Left renal pelvis (tissue), 4 donors: ENCODE results near the gene ROBO2. TPM values are rescaled to one million over a fixed set of nuclear protein-coding genes. Genes with fewer than 3 reads are reported as not detected.
A peak's percentile ranks its signal among the peaks of the same experiment; 100 is the strongest.

ENCODE experiments used
- DNase-seq, 4 donors: peaks; one replicate each; pipeline ENCODE4 v3.0.0-alpha.2; 2013; ENCODE audit warnings: low read depth in 4 of 4, low spot score in 3 of 4
- polyA plus RNA-seq, 4 donors: library from polyadenylated mRNA; unstranded; fragments of 120-200 nt; gene quantifications; one replicate each; pipeline ENCODE4 v1.2.1, GENCODE V29; 2013; ENCODE audit not compliant: insufficient read length in 4 of 4

ROBO2 gene
- polyA plus RNA-seq, 4 donors: 84.3 to 156 (median 91.9) TPM

DNA sequence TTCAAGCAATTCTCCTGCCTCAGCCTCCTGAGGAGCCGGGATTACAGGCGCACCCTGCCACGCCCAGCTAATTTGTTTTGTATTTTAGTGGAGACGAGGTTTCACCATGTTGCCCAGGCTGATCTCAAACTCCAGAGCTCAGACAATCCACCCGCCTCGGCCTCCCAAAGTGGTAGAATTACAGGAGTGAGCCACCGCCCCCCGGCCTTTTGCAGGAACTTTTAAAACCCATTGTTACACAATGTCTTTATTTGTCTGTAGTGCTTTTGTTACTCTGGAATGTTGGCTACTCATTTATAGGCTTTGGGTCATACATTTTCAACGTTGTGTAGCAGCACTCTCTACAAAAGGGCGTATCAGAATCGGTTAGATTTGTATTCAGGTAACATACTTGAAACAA, 499.1 kb downstream of the ROBO2 start:
- no peak for DNase-seq

GRCh38 chr3:77539677-77540076, 499.8 kb downstream of the ROBO2 start:
- DNase-seq: no peak

DNA sequence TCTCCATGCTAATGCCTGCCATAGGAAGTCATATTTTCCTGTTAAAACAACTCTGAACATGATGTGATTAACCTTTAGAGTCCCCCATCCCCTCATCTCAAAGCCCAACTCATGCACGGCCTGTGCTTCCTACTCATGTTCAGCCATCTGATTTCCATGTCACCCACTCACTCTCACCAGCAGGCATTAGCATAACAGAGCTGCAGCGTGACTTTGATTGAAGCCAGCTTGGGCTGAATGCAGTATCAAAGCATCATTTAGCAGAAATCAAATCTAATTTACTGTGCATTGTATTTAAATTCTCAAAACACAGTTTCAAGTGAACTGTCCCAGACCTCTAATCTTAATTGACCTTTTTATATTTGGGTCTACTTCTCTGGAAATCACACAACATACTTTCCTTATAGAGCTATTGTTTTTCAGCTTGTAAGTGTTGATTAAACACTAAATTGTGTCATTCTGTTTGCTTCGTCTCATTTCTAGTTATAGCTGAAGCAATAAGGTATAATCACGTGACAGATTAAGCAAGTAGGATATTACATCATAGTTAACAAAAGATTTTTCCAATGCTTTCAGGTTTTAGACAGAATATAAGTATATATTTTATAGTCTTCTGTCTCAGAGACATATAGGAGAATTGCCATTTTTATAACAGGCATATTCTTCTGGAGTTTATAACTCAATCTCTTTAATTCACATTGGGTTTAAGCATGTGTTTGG, 501.5 kb downstream of the ROBO2 start:
- DNase-seq: peak in 1 of 4 donors; percentile 12

DNA sequence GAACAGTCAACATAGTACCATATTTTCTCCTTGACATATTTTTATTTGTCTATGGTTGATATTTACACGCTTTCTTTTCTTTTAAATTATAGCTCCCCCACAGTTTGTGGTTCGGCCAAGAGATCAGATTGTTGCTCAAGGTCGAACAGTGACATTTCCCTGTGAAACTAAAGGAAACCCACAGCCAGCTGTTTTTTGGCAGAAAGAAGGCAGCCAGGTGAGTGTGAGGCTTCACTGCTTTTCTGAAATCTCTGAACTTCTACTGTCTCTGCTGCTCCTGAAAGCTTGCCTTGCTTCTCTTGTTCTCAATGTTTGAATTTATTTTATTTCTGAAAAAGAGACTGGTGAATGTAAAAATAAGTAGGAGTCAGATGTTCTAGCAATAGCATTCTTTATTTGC, 506.3 kb downstream of the ROBO2 start:
- no peak for DNase-seq

- DNase-seq: no peak
These were observed 509.1 kb downstream of the ROBO2 start for GRCh38 chr3:77549034-77549433.

DNA sequence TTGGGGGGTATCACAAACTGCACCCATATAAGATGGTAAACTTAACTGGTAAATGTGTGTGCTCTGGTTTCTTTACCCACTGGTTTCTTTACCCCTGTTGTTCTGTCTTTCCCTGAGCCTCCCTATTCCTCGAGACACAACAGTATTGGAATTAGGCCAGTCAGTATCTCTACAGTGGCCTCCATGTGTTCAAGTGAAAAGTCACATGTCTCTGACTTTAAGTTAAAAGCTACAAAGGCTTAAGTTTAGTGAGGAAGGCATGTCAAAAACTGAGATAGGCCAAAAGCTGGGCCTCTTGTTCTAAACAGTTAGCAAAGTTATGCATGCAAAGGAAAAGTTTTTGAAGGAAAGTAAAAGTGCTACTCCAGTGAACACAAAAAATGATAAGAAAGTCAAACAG, 513.3 kb downstream of the ROBO2 start:
- no peak for DNase-seq

- no peak for DNase-seq
These were observed 522.2 kb downstream of the ROBO2 start for GRCh38 chr3:77562089-77562488.

GRCh38 chr3:77563012-77563411, 523.1 kb downstream of the ROBO2 start:
- no peak for DNase-seq

DNA sequence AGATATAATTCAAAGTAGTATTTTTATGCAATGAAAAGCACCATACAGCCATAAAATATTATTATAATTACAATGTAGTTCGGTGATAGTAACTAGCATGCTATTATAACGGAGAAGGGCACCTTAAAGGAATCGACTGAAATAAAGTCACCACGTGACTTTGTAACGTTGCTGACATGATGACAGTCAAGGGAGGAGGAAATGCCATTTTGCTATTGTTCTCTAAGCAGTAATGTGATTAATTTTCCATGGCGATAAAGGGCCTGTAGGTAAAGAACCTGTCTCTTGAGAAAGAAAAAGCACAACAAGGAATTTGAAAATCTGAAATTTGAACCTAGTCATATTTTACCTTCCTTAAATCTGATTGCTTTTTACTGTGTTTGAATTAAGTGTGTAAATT, 526.2 kb downstream of the ROBO2 start:
- no peak for DNase-seq

DNA sequence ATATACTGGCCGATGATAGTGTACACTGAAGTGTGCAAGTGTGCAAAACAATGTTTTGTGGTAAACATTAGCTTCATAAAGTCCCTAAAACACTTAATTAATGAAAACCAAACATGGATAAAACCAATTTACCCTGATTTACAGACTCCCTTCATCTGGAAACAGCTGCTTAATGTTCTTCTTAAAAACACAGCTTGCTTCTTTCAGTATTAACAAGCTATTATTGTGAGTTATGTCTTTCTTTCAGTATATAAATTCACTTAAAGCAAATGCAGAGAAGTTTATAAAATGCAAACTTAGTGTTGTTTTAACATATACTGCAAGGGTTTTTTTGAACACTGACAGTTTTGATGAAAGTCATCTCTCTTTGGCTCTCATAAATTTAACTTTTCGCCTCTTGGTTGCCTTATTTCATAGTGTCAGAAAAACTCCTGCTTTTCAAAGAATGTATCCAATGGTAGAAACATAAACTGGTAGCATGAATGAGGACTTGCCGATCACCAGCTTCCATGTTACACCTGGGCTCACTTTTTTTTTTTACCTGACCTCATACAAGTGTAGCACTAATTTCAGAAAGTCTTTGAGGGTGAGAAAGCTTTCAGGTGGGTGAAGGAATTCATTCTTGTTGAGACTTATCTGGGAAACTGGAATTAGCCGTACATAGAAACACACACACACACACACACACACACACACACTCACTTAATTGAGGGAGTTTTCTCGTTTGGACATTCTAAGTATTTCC, 532.2 kb downstream of the ROBO2 start:
- DNase-seq: peak; percentile 49 to 62 (median 52)

DNA sequence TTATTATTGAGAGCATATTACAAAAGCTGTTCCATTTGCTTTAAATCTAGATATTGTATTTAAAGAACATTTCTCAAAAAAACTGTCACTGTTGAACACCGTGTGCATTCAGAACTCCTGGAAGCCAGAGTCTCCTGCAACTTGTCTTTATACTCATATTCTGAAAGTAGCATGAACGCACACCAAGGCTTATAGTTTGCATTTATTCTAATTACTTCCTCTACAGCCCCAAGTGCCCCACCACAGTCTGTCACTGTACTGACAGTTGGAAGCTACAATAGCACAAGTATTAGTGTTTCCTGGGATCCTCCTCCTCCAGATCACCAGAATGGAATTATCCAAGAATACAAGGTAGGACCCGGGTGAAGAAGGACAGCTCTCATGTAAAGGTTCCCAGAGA, 537.4 kb downstream of the ROBO2 start:
- no peak for DNase-seq

DNA sequence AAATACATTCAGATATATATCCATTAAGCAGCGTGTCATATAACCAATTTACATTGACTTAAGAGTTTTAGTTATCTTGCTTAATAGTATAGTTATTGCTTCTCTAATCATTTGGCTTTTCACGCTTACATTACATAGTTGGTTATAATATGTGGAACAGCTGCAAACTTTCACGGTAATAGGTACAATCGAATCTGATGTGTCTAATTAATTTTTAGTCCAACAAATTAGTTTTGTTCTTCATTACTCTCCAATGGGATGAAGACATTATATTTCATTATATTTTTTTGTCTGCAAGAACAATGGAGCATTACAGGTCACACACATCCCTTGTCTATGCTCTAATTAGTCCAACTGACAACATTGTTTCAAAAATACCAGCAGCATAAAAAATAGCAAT, 546.3 kb downstream of the ROBO2 start:
- no peak for DNase-seq

- no peak for DNase-seq
These were observed 549.0 kb downstream of the ROBO2 start for GRCh38 chr3:77588863-77589262.

DNA sequence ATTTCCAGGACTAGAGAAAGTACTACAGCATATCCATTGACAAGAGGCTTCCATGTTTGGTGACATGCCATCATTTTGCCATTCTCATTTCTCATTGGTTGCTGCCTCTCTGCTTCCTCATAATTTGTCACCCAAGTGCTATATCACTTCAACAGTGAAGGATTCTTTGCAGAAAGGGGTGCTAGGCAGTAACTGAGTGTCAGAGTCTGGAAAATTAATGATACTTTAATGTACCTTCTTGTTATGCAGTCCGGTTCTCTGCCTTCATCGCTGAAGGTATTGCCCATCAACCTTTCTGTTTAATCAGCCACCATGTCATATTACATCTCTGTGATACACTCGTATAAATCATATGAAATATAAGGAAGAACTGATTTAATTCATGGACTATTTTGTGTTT, 550.3 kb downstream of the ROBO2 start:
- DNase-seq: no peak

- DNase-seq: no peak
These were observed 555.5 kb downstream of the ROBO2 start for GRCh38 chr3:77595371-77595870.

DNA sequence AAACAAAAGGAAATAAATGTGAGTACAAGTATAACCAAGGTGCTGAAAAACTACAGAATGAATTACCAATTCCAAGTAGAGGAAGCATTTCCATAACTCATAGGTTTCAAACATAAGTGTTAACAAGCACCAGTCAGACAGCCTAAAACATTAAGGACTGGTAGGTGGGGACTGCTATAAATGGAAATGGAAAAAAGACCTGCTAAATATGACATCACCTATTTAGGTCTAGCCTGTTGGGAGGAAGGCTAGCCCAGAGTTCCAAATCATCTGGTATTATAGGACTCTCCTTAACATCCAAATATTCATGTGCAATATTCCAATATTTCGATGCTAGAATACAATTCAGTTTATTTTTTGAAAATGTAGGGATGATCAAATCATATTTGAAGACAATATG, 560.0 kb downstream of the ROBO2 start:
- no peak for DNase-seq

GRCh38 chr3:77601823-77602415, 562.0 kb downstream of the ROBO2 start:
- DNase-seq: no peak

- DNase-seq: no peak
These were observed 562.8 kb downstream of the ROBO2 start for GRCh38 chr3:77602722-77603121.

DNA sequence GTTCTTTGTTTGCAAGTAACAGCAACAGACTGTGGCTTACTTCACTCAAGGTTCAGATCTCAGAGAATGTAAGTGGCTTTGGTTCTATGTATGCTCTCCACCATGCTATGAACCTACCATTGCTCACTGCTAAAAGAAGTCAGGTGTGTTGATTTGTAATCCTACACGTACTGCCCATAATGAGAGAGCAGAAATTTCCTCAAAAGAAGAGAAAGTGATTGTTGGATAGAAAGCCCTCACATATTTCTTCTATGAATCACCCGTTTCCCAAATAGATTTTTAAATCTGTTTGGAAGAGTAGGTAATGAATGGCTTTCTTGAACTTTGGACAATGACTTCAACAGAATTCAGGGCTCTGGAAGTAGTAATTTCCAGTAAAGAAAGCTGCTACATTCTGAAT, 565.4 kb downstream of the ROBO2 start:
- no peak for DNase-seq

- DNase-seq: no peak
These were observed 566.0 kb downstream of the ROBO2 start for GRCh38 chr3:77605865-77606264.

DNA sequence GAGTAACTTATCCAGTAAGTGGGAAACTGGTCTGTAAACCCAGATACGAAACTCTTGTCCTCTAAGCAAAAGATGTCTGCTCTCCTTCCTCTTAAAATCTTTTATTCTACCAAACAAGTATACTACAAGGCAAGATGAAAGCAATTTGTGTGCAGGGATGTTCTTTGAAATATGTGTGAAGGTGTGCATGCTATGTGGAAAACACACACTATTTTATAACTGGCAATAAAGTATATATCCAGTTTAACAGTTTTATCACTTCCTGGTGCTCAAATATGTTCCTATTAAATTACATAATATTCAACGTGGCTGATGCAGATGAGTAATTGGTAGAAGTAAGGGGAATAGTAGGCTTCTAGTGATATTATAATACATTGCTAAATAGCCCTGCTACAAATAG, 566.5 kb downstream of the ROBO2 start:
- DNase-seq: no peak

DNA sequence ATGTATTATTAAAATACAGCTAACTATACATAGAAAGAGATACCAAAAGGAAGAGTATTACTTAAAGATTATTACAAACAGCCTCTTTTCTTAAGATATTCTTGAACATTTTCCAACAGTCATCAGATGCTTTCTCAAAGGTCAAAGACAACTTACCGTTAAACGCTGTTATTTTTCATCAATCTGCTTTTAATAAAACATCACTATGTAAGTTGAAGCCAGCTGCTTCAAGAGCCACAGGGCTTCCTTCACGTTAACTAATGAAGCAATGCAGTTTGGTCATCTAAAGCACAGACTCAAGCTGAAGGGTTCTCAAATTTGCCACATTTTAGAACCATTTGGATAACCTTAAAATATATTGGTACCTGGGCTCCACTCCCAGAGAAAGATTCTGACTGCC, 578.8 kb downstream of the ROBO2 start:
- no peak for DNase-seq
